Left lung (tissue), 10 donors: Measurements from ENCODE around the gene NHS. TPM values are rescaled to one million over a fixed set of nuclear protein-coding genes. Genes with fewer than 3 reads are reported as not detected.
A peak's percentile ranks its signal among the peaks of the same experiment; 100 is the strongest.

ENCODE experiments used
- ATAC-seq: fragments of 200-7000 bp; cut with Tn5 transposase; one replicate; pipeline ENCODE4 v1.9.1; 2020; ENCODE audit warnings: moderate library complexity
- DNase-seq, 4 donors: peaks; one replicate each; pipeline ENCODE4 v3.0.0-alpha.2; 2013 to 2020
- H3K27ac ChIP-seq, 2 donors: fragments of 200-600 bp; sonication (generic) in 1 of 2; one replicate each; pipeline versions ENCODE4 v1.5.0 to v1.8.0; 2020 to 2021
- H3K27me3 ChIP-seq, 2 donors: fragments of 200-600 bp; sonication (generic) in 1 of 2; one replicate each; pipeline versions ENCODE4 v1.5.0 to v1.8.0; 2020 to 2021
- H3K36me3 ChIP-seq, 2 donors: fragments of 200-600 bp; sonication (generic) in 1 of 2; one replicate each; pipeline versions ENCODE4 v1.5.0 to v1.8.0; 2020 to 2021
- H3K4me1 ChIP-seq, 2 donors: fragments of 200-600 bp; one replicate each; pipeline ENCODE4 v1.8.0; 2021
- H3K4me3 ChIP-seq, 2 donors: fragments of 200-600 bp; sonication (generic) in 1 of 2; one replicate each; pipeline versions ENCODE4 v1.5.0 to v1.8.0; 2020 to 2021; ENCODE audit warnings: mild to moderate bottlenecking in 1 of 2
- H3K9me3 ChIP-seq, 2 donors: fragments of 200-600 bp; sonication (generic) in 1 of 2; one replicate each; pipeline versions ENCODE4 v1.5.0 to v1.8.0; 2020 to 2021
- intact Hi-C, 2 donors: fragments of 100-400 bp; cut with DNase I; formaldehyde crosslinking; loops; one replicate each; pipeline versions ENCODE4 v1.11.2 to v1.14.2; 2022
- polyA plus RNA-seq, 6 donors: library from polyadenylated mRNA; unstranded; fragments of 120-200 nt; gene quantifications; one replicate each; pipeline ENCODE4 v1.2.1, GENCODE V29; 2013; ENCODE audit not compliant: insufficient read length in 6 of 6
- total RNA-seq, 2 donors: library from RNA; stranded (reverse); fragmentation: NEBNext Ultra II Directional; extraction: Animal tissue kit (Norgen Biotek cat#: 25700); gene quantifications; one replicate each; pipeline ENCODE4 v1.2.1, GENCODE V29; 2021
- TF ChIP-seq, protein P1 (sequence below), 2 donors: fragments of 200-600 bp; sonication (generic) in 1 of 2; IDR thresholded peaks; one replicate each; pipeline versions ENCODE4 v1.5.0 to v1.8.0; 2021; ENCODE audit warnings: antibody characterized with exemption in 2 of 2
- donor health status: DM: no; HTN: yes; CAD: no.
- donor health status: DM: no; HTN: no; CAD: no.

Gene NHS
- total and polyA plus RNA-seq, 8 donors: 1.4 to 8.3 (median 6.5) TPM

- no peak overlapping the region for H3K27ac ChIP-seq
- no peak overlapping the region for H3K4me3 ChIP-seq
- peak; percentile 46 for ATAC-seq
- no peaks in the 10 kb centered on the region for H3K36me3 ChIP-seq
- H3K9me3 ChIP-seq: no peaks in the 10 kb centered on the region
- intact Hi-C loops: no loop called here
- TF ChIP-seq, protein P1, sequence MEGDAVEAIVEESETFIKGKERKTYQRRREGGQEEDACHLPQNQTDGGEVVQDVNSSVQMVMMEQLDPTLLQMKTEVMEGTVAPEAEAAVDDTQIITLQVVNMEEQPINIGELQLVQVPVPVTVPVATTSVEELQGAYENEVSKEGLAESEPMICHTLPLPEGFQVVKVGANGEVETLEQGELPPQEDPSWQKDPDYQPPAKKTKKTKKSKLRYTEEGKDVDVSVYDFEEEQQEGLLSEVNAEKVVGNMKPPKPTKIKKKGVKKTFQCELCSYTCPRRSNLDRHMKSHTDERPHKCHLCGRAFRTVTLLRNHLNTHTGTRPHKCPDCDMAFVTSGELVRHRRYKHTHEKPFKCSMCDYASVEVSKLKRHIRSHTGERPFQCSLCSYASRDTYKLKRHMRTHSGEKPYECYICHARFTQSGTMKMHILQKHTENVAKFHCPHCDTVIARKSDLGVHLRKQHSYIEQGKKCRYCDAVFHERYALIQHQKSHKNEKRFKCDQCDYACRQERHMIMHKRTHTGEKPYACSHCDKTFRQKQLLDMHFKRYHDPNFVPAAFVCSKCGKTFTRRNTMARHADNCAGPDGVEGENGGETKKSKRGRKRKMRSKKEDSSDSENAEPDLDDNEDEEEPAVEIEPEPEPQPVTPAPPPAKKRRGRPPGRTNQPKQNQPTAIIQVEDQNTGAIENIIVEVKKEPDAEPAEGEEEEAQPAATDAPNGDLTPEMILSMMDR (IDR thresholded peaks at IDR 0.05): no peak
- no peaks in the 10 kb centered on the region for H3K27me3 ChIP-seq
- no peaks in the 10 kb centered on the region for H3K4me1 ChIP-seq
- no peak for DNase-seq
Measured at GRCh38 chrX:17403189-17403691, 28.2 kb downstream of the NHS start.

GRCh38 chrX:17403972-17404371 is 29.0 kb downstream of the NHS start:
- DNase-seq (no peak), ATAC-seq (no peak)
- H3K9me3 ChIP-seq: no peaks in the 10 kb centered on the region
- no peaks in the 10 kb centered on the region for H3K27me3 ChIP-seq
- no peak overlapping the region for H3K4me3 ChIP-seq
- H3K4me1 ChIP-seq: no peaks in the 10 kb centered on the region
- no peaks in the 10 kb centered on the region for H3K36me3 ChIP-seq
- intact Hi-C loops: no loop called here
- no peak overlapping the region for H3K27ac ChIP-seq
- TF ChIP-seq, protein P1 (IDR thresholded peaks at IDR 0.05): no peak

DNA sequence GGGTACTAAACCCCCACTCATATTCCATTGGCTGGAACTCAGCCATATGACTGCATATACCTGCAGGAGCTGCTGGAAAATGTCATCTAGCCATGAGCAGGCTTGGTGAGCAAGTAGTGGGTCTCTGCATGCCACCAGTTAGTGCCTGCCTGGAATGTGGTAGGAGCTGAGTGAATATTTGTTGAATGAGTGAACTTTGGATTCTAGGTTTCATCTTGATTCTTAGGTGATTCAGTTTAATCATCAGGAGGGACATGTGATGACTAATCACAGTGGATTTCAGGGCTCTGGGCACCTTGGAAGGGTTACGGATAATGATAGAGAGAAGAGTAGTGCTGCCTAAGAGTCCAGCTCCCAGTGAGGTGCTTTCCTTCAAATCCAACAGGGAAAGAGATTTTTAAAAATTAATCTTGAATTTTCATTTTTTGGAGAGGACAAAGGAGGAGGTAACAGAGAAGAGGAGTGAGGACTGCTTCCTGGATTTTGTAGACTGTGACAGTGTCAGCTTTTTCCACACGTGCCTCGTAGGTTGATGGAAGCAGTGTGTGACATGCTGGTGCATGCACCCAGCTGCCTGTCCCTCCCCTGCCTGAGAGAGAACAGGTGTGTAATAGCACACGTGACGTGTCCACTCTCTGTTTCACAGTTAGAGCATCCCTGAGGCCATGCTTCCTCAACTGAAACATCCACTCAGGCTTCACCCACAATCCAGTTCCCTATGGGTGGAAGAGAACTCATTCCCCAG is 30.4 kb downstream of the NHS start:
- H3K4me3 ChIP-seq: no peak overlapping the region
- ATAC-seq (no peak), DNase-seq (no peak)
- H3K27ac ChIP-seq: no peak overlapping the region
- TF ChIP-seq, protein P1 (IDR thresholded peaks at IDR 0.05): no peak
- H3K9me3 ChIP-seq: no peaks in the 10 kb centered on the region
- H3K27me3 ChIP-seq: no peaks in the 10 kb centered on the region
- no peaks in the 10 kb centered on the region for H3K36me3 ChIP-seq
- intact Hi-C loops: no loop called here
- no peaks in the 10 kb centered on the region for H3K4me1 ChIP-seq

DNA sequence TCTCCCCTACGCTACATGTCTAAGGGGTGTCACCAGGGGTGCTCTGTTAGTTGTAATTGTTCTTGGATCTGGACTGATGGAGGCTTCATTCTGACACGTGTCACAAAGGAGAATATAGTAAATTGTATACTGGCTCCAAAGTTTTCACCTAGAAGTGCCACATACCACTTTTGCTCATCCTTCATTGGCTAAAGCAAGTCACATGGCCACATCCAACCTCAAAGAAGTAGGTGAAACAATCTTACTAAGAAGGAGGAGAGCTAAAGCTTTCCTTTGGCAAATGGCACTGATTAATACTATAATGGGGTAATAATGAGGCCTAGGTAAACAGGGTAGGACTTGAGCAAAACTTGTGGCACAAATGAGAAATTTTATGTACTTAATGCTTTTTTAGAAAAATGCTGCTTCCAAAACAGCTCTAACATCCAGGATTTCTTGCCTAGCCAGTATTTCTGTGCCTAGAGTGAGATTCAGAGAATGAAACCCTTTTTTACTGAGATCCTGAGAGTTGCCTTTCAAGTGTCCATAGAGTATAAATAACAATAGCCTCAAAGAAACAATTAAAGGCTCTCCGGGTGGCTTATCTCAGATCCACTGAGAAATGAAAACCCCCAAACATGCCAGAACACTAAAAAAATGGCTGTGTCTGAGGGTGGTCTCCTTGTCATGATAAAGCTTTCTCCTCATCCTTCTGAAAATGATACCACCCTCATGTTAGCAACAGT is 34.7 kb downstream of the NHS start:
- ATAC-seq: no peak
- TF ChIP-seq, protein P1 (IDR thresholded peaks at IDR 0.05): no peak
- no peak for DNase-seq
- H3K9me3 ChIP-seq: no peaks in the 10 kb centered on the region
- no peaks in the 10 kb centered on the region for H3K27me3 ChIP-seq
- H3K27ac ChIP-seq: no peak overlapping the region
- intact Hi-C loops: no loop called here
- no peaks in the 10 kb centered on the region for H3K36me3 ChIP-seq
- no peaks in the 10 kb centered on the region for H3K4me1 ChIP-seq
- no peak overlapping the region for H3K4me3 ChIP-seq

DNA sequence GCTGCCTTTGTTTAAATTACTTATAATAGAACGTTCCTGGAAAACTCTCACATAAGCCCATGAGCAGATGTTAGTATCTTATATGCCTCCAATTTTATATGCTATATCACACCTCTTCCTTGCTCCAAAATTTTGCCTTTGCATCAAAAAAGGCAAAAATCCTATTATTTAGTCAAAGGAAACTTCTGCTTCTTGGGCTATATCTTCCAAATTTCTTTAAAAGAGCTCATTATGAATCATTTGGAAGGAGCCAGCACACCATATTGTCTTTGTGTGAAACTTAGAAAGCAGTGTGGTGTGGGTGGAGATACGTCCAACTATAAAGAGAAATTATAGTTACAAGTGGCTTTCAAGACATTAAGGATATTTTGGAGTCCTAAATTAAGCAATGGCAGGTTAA is 35.7 kb downstream of the NHS start:
- no peak for ATAC-seq
- no peak overlapping the region for H3K4me3 ChIP-seq
- no peaks in the 10 kb centered on the region for H3K36me3 ChIP-seq
- H3K27ac ChIP-seq: no peak overlapping the region
- no peaks in the 10 kb centered on the region for H3K9me3 ChIP-seq
- no peaks in the 10 kb centered on the region for H3K27me3 ChIP-seq
- intact Hi-C loops: no loop called here
- H3K4me1 ChIP-seq: no peaks in the 10 kb centered on the region
- no peak for DNase-seq
- TF ChIP-seq, protein P1 (IDR thresholded peaks at IDR 0.05): no peak
